ENCODE results near the gene TNFAIP3.

Gene TNFAIP3

DNA sequence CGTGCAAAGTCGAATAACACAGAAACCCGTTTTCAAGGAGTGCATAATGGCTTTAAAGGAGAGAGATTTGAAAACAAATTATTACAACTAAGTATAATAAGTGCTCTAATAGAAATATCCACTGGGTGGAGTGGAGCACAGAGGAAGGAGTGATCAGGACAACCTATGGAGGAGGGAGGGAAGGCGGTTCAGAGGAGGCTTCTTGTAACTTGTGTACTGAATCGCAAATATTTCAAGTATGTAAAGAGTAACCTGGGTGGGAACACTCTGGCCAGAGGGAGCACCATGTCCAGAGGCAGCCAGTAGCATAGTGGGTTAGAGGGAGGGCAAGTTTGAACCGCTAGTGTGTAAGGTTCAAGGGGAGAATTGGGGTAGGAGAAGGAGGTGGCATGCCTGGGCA lies 21.6 kb upstream of the TNFAIP3 start:
- Histone ChIP-seq H3K27ac (ENCODE audit: low read depth, low read length) (no peak overlapping the region), H3K4me1 (ENCODE audit: insufficient read depth, low read length) (peaks cover 22% of the 10 kb centered on the region)

DNA sequence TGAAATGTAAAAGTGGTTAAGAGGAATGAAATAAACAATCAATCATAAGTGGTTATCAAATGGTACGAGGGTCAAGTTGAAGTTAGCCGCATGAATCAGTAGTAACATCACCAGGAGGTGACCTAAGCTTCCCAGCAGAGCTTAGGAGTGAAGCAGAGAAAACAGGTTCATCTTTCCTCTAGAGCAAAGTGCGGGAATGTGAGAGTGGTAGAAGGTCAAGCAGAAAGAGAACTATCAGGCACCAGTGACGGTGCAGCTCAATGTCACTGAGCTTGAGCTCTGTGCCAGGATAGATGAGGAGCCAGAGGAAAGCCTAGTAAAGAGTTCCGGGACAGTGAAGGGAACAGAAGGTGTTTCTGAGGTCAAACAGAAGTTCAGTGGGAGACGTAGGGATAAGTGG lies 20.8 kb upstream of the TNFAIP3 start:
- Histone ChIP-seq H3K4me3 (ENCODE audit: low read depth in 1 of 2, low read length in 2 of 2) (no peak overlapping the region), H3K27ac (ENCODE audit: low read depth, low read length) (no peak overlapping the region)

More for the DNA sequence above, 21.6 kb upstream of the TNFAIP3 start:
- Histone ChIP-seq H3K4me3 (ENCODE audit: low read depth in 1 of 2, low read length in 2 of 2) (no peak overlapping the region), H3K9me3 (ENCODE audit: low read length) (no peaks in the 10 kb centered on the region), H3K36me3 (ENCODE audit: insufficient read depth, low read length) (no peaks in the 10 kb centered on the region), H3K27me3 (ENCODE audit: control insufficient read depth in 1 of 2, insufficient read depth in 2 of 2, low read length in 2 of 2) (no peaks in the 10 kb centered on the region), H3K9ac (ENCODE audit: low read length) (no peak overlapping the region)

GRCh38 chr6:137846772-137847313 lies 20.2 kb upstream of the TNFAIP3 start:
- no peak overlapping the region for H3K9ac ChIP-seq (ENCODE audit: low read length)

More for the DNA sequence above, 20.8 kb upstream of the TNFAIP3 start:
- H3K36me3 ChIP-seq (ENCODE audit: insufficient read depth, low read length) = no peaks in the 10 kb centered on the region
- H3K27me3 ChIP-seq (ENCODE audit: control insufficient read depth in 1 of 2, insufficient read depth in 2 of 2, low read length in 2 of 2) = no peaks in the 10 kb centered on the region
- H3K9me3 ChIP-seq (ENCODE audit: low read length) = no peaks in the 10 kb centered on the region
- H3K9ac ChIP-seq (ENCODE audit: low read length) = no peak overlapping the region
- H3K4me1 ChIP-seq (ENCODE audit: insufficient read depth, low read length) = peaks cover 30% of the 10 kb centered on the region

GRCh38 chr6:137847748-137848147 lies 19.3 kb upstream of the TNFAIP3 start:
- H3K27ac ChIP-seq (ENCODE audit: low read depth, low read length) = no peak overlapping the region
- H3K36me3 ChIP-seq (ENCODE audit: insufficient read depth, low read length) = no peaks in the 10 kb centered on the region
- no peak overlapping the region for H3K9ac ChIP-seq (ENCODE audit: low read length)
- no peaks in the 10 kb centered on the region for H3K27me3 ChIP-seq (ENCODE audit: control insufficient read depth in 1 of 2, insufficient read depth in 2 of 2, low read length in 2 of 2)
- H3K4me1 ChIP-seq (ENCODE audit: insufficient read depth, low read length) = peaks cover 40% of the 10 kb centered on the region
- H3K4me3 ChIP-seq (ENCODE audit: low read depth in 1 of 2, low read length in 2 of 2) = no peak overlapping the region
- no peaks in the 10 kb centered on the region for H3K9me3 ChIP-seq (ENCODE audit: low read length)

More at GRCh38 chr6:137846772-137847313, 20.2 kb upstream of the TNFAIP3 start:
- Histone ChIP-seq H3K4me3 (ENCODE audit: low read depth in 1 of 2, low read length in 2 of 2) (no peak overlapping the region), H3K4me1 (ENCODE audit: insufficient read depth, low read length) (peaks cover 36% of the 10 kb centered on the region), H3K36me3 (ENCODE audit: insufficient read depth, low read length) (no peaks in the 10 kb centered on the region), H3K27me3 (ENCODE audit: control insufficient read depth in 1 of 2, insufficient read depth in 2 of 2, low read length in 2 of 2) (no peaks in the 10 kb centered on the region), H3K27ac (ENCODE audit: low read depth, low read length) (no peak overlapping the region), H3K9me3 (ENCODE audit: low read length) (no peaks in the 10 kb centered on the region)

DNA sequence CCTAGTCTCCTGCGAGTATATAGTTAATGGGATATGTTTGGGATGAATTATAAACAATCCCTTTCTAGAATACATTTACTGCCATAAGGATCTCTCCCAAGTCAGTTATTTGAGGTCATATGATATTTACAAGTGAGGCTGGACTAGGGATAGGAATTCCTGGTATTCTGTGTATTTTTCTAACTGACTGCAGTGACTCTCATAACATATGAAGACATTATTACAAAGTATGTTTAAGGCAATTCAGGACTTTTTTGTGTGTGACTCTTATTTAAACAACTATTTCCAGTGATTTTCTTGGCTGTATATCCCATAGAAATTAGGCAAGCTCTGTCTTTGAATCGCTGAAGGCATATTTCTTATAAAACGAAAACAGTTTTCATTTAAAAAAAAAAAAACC lies 18.4 kb upstream of the TNFAIP3 start:
- Histone ChIP-seq H3K27ac (ENCODE audit: low read depth, low read length) (peak overlapping the region; percentile 62), H3K27me3 (ENCODE audit: control insufficient read depth in 1 of 2, insufficient read depth in 2 of 2, low read length in 2 of 2) (no peaks in the 10 kb centered on the region), H3K9ac (ENCODE audit: low read length) (peak overlapping the region; percentile 21), H3K4me3 (ENCODE audit: low read depth in 1 of 2, low read length in 2 of 2) (no peak overlapping the region), H3K4me1 (ENCODE audit: insufficient read depth, low read length) (peaks cover 40% of the 10 kb centered on the region), H3K9me3 (ENCODE audit: low read length) (no peaks in the 10 kb centered on the region), H3K36me3 (ENCODE audit: insufficient read depth, low read length) (no peaks in the 10 kb centered on the region)

DNA sequence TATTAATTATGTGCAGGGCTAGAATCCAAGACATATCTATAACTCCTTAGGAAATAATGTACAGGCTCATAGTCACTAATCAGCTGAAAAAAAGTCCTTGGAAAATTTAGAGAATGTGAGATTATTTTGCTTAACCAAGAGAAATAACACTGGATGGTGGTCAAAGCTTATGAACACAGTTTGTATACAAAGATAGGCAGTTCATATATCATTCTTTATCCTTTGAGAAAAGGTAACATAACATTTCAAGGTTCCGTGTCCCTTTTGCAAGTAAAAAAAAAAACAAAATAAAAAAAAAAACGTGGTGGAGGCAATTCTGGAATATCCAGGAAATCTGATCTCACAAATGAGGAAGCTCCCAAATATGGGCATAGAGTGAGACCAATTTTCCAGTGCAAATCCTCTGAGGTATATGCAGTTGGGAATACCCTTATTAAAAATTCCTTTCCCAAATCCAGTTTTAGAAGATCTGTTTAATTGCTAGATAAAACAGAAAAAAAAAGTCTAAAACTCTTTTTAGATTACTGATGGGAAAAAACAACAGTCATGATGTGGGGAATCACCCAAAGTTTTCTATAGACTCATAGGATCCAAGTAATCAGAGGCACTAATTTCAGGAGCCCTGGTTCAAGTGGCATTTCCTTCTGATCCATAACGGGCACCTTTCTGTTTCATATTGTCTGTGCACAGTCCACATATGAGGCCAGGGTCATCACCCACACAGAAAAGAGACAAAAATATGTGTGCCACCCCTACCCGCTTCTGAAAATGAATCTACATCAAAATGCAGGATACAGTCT lies 17.7 kb upstream of the TNFAIP3 start:
- Histone ChIP-seq H3K4me3 (ENCODE audit: low read depth in 1 of 2, low read length in 2 of 2) (no peak overlapping the region), H3K9me3 (ENCODE audit: low read length) (no peaks in the 10 kb centered on the region), H3K4me1 (ENCODE audit: insufficient read depth, low read length) (peaks cover 40% of the 10 kb centered on the region), H3K27ac (ENCODE audit: low read depth, low read length) (peak overlapping the region; percentile 62), H3K27me3 (ENCODE audit: control insufficient read depth in 1 of 2, insufficient read depth in 2 of 2, low read length in 2 of 2) (no peaks in the 10 kb centered on the region), H3K9ac (ENCODE audit: low read length) (peak overlapping the region; percentile 21), H3K36me3 (ENCODE audit: insufficient read depth, low read length) (no peaks in the 10 kb centered on the region)

GRCh38 chr6:137849981-137850714 lies 16.9 kb upstream of the TNFAIP3 start:
- Histone ChIP-seq H3K36me3 (ENCODE audit: insufficient read depth, low read length) (no peaks in the 10 kb centered on the region), H3K9me3 (ENCODE audit: low read length) (no peaks in the 10 kb centered on the region), H3K4me3 (ENCODE audit: low read depth in 1 of 2, low read length in 2 of 2) (no peak overlapping the region), H3K27me3 (ENCODE audit: control insufficient read depth in 1 of 2, insufficient read depth in 2 of 2, low read length in 2 of 2) (no peaks in the 10 kb centered on the region), H3K27ac (ENCODE audit: low read depth, low read length) (peak overlapping the region; percentile 62), H3K9ac (ENCODE audit: low read length) (no peak overlapping the region), H3K4me1 (ENCODE audit: insufficient read depth, low read length) (peaks cover 40% of the 10 kb centered on the region)

DNA sequence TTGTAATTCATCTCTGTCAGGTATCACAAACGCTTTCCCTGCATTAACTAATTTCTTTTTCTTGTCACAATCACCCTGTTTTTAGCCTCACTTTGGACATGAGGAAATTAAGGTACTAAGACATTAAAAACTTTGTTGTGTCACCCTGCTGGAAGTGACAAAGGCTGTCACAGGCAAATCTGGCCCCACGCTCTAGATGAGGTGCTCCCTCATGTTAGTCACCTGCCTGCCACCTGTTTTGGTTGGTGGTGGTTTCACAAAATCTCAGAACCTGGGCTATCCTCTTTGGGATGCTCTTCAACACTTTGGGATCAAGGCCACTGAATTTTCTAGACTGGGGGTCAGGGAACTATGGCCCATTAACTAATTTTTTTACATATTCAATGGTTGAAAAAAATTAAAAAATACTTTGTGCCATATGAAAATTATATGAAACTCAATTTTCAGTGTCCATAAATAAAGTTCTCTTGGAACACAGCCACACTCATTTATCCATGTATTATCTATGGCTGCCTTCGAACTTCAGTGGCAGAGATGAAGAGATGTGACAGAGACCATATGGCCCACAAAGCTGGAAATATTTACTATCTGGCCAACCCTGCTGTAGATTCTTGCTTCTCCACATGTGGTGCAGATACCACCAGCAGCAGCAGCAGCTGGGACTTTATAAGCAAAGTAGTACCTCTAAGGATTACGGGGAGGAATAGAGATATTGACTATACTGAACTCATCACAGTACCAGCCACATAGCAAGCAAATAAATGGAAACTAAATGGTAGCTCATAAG lies 16.1 kb upstream of the TNFAIP3 start:
- no peaks in the 10 kb centered on the region for H3K36me3 ChIP-seq (ENCODE audit: insufficient read depth, low read length)
- H3K9me3 ChIP-seq (ENCODE audit: low read length) = no peaks in the 10 kb centered on the region
- peak overlapping the region; percentile 61 for H3K27ac ChIP-seq (ENCODE audit: low read depth, low read length)
- no peak overlapping the region for H3K4me3 ChIP-seq (ENCODE audit: low read depth in 1 of 2, low read length in 2 of 2)
- no peak overlapping the region for H3K9ac ChIP-seq (ENCODE audit: low read length)
- H3K27me3 ChIP-seq (ENCODE audit: control insufficient read depth in 1 of 2, insufficient read depth in 2 of 2, low read length in 2 of 2) = no peaks in the 10 kb centered on the region
- peaks cover 40% of the 10 kb centered on the region for H3K4me1 ChIP-seq (ENCODE audit: insufficient read depth, low read length)

DNA sequence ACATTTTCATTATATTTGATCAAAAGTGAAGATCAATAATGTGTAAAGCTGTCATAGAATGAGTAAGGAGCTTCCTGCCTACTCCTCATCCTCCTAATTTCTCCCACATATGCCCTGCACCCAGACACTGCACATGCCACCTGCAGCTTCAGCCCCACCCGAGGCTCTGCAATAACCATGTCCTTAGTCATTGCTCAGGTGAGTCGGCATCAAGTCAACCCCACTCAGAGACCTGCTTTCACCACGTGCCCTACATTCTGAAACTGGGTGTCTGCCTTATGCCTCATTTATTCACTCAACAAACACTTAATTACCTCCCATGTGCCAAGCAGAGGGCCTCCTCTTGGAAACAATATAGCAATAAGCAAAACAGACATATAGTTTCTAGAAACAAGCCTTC lies 15.4 kb upstream of the TNFAIP3 start:
- Histone ChIP-seq H3K9me3 (ENCODE audit: low read length) (no peaks in the 10 kb centered on the region), H3K27ac (ENCODE audit: low read depth, low read length) (no peak overlapping the region), H3K9ac (ENCODE audit: low read length) (no peak overlapping the region), H3K36me3 (ENCODE audit: insufficient read depth, low read length) (no peaks in the 10 kb centered on the region), H3K4me1 (ENCODE audit: insufficient read depth, low read length) (peaks cover 40% of the 10 kb centered on the region), H3K27me3 (ENCODE audit: control insufficient read depth in 1 of 2, insufficient read depth in 2 of 2, low read length in 2 of 2) (no peaks in the 10 kb centered on the region), H3K4me3 (ENCODE audit: low read depth in 1 of 2, low read length in 2 of 2) (no peak overlapping the region)

GRCh38 chr6:137852346-137852745 lies 14.7 kb upstream of the TNFAIP3 start:
- no peaks in the 10 kb centered on the region for H3K9me3 ChIP-seq (ENCODE audit: low read length)
- no peak overlapping the region for H3K4me3 ChIP-seq (ENCODE audit: low read depth in 1 of 2, low read length in 2 of 2)
- H3K36me3 ChIP-seq (ENCODE audit: insufficient read depth, low read length) = no peaks in the 10 kb centered on the region
- H3K27me3 ChIP-seq (ENCODE audit: control insufficient read depth in 1 of 2, insufficient read depth in 2 of 2, low read length in 2 of 2) = no peaks in the 10 kb centered on the region
- peaks cover 40% of the 10 kb centered on the region for H3K4me1 ChIP-seq (ENCODE audit: insufficient read depth, low read length)
- H3K27ac ChIP-seq (ENCODE audit: low read depth, low read length) = no peak overlapping the region
- H3K9ac ChIP-seq (ENCODE audit: low read length) = no peak overlapping the region

DNA sequence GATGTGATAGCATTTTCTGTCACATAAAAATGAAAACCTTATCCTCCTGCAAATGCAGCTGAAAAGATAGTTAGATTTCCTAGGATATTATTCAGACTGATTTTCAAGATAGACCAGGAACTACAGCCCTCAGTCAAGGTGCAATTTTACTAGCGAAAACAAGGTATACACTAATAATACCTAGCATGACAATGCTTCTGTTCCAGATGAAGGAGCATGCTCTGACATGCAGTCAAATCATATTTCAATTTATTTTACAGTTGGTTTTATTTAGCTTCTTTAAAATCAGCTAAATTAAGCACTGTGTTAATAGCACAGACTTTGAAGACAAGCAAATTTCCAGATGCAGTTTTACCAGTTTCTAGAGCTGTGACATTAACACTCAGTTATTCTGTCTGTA lies 14.2 kb upstream of the TNFAIP3 start:
- no peak overlapping the region for H3K9ac ChIP-seq (ENCODE audit: low read length)
- peaks cover 40% of the 10 kb centered on the region for H3K4me1 ChIP-seq (ENCODE audit: insufficient read depth, low read length)
- H3K27me3 ChIP-seq (ENCODE audit: control insufficient read depth in 1 of 2, insufficient read depth in 2 of 2, low read length in 2 of 2) = no peaks in the 10 kb centered on the region
- no peak overlapping the region for H3K4me3 ChIP-seq (ENCODE audit: low read depth in 1 of 2, low read length in 2 of 2)
- H3K27ac ChIP-seq (ENCODE audit: low read depth, low read length) = no peak overlapping the region
- H3K36me3 ChIP-seq (ENCODE audit: insufficient read depth, low read length) = no peaks in the 10 kb centered on the region
- no peaks in the 10 kb centered on the region for H3K9me3 ChIP-seq (ENCODE audit: low read length)
